ENCODE data around the gene SPSB4. TPM values are rescaled to one million over a fixed set of nuclear protein-coding genes. Genes with fewer than 3 reads are reported as not detected.

SPSB4 gene
- total and polyA plus RNA-seq, 9 donors, result 0.07 to 0.57 (median 0.12) TPM; not detected in 5

DNA sequence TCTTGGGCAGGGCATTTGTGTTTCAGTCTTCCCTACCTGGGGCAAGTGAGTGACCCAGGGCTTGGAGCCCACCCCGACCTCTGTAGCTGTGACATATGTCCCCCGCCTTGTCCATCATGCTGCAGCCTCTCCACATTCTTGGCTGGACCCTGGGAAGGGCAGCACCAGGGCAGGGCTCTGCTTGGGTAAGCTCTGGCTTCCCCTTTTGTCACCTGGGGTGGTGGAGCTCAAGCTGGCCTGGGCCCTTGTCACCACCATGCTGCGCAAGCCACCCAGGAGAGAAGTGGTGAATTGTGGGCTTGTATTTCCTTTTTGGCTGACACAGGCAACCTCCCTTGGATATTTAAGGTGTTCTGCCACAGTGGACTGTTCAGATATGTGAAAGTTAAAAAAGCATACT is 29.3 kb downstream of the SPSB4 start:
- intact Hi-C loops (cut with DNase I), result no loop called here
- H3K36me3 ChIP-seq, result no peaks in the 10 kb centered on the region
- H3K4me3 ChIP-seq, result no peak overlapping the region
- no peaks in the 10 kb centered on the region for H3K27me3 ChIP-seq
- TF ChIP-seq EP300 (IDR thresholded peaks at IDR 0.05) (no peak), POLR2A (IDR thresholded peaks at IDR 0.05) (no peak)
- TF ChIP-seq, protein P1, sequence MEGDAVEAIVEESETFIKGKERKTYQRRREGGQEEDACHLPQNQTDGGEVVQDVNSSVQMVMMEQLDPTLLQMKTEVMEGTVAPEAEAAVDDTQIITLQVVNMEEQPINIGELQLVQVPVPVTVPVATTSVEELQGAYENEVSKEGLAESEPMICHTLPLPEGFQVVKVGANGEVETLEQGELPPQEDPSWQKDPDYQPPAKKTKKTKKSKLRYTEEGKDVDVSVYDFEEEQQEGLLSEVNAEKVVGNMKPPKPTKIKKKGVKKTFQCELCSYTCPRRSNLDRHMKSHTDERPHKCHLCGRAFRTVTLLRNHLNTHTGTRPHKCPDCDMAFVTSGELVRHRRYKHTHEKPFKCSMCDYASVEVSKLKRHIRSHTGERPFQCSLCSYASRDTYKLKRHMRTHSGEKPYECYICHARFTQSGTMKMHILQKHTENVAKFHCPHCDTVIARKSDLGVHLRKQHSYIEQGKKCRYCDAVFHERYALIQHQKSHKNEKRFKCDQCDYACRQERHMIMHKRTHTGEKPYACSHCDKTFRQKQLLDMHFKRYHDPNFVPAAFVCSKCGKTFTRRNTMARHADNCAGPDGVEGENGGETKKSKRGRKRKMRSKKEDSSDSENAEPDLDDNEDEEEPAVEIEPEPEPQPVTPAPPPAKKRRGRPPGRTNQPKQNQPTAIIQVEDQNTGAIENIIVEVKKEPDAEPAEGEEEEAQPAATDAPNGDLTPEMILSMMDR (IDR thresholded peaks at IDR 0.05), result no peak
- DNase-seq, result no peak
- no peak overlapping the region for H3K27ac ChIP-seq
- 96 to 100% (median 96%) methylated on average over 3 of the region's 3 CpGs for WGBS, 3 donors
- H3K4me1 ChIP-seq (ENCODE audit: insufficient read depth), result peaks cover 5% of the 10 kb centered on the region
- H3K9me3 ChIP-seq, result no peaks in the 10 kb centered on the region

DNA sequence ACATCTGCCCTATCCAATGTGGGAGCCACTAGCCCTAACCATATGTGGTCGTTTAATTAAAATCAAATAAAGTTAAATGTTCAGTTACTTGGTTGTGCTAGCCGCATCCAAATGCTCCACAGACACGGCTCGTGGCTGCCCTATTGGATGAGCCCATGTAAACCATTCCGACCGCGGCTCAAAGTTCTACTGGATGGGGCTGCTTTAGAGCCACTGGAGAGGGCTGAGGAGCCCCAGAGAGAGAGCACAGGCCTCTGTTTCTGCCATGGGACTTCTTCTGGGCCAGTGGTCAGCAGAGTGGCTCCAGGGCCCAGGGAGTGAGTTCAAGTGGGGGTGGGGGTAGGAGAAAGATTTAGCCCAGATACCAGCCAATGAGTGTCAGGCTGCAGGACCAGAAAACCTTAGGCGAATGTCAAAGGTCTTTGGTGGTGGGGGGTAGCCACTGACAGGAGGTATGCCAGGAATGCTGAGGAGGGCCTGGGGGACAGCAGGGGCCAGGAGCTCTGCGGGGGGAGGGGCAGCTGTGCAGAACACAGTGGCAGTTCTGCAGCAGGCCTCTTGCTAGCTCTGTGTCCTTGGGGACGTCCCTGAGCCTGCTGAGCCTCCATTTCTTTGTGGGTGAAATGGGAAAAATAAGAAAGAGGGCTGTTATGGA is 30.1 kb downstream of the SPSB4 start:
- 82 to 90% (median 82%) methylated on average over 10 of the region's 10 CpGs for WGBS, 3 donors
- intact Hi-C loops (cut with DNase I), result no loop called here
- no peak for TF ChIP-seq EP300 (IDR thresholded peaks at IDR 0.05)
- TF ChIP-seq POLR2A (IDR thresholded peaks at IDR 0.05), result no peak
- TF ChIP-seq, protein P1 (IDR thresholded peaks at IDR 0.05), result no peak

DNA sequence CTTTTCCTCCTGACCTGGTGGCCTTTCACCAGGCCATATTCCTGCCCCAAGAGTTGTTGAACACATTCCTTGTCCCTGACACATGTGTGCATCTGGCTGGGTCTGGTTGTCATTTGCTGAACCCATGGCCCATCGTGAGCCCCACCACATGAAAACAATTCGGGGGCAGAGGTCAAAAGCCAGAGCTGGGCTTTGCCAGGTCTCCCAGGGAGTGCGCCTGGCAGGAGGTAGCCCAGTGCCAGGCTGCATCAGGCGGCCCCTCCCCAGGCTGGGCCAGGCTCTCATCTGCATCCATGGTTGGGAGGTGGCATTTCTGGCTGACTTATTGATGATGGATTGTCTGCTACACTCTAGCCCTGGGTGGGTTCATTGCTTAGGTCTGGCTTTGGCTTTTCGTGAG is 30.9 kb downstream of the SPSB4 start:
- Histone ChIP-seq H3K27me3 (no peaks in the 10 kb centered on the region), H3K9me3 (no peaks in the 10 kb centered on the region), H3K27ac (no peak overlapping the region), H3K4me1 (ENCODE audit: insufficient read depth) (peaks cover 3% of the 10 kb centered on the region), H3K36me3 (no peaks in the 10 kb centered on the region), H3K4me3 (no peak overlapping the region)
- DNase-seq, result no peak
- TF ChIP-seq EP300 (IDR thresholded peaks at IDR 0.05) (no peak), POLR2A (IDR thresholded peaks at IDR 0.05) (no peak)
- TF ChIP-seq, protein P1 (IDR thresholded peaks at IDR 0.05), result no peak
- intact Hi-C loops (cut with DNase I), result no loop called here
- 87 to 95% (median 88%) methylated on average over 5 of the region's 5 CpGs for WGBS, 3 donors

More for the DNA sequence above, 30.1 kb downstream of the SPSB4 start:
- Histone ChIP-seq H3K9me3 (no peaks in the 10 kb centered on the region), H3K4me1 (ENCODE audit: insufficient read depth) (peaks cover 5% of the 10 kb centered on the region), H3K27me3 (no peaks in the 10 kb centered on the region), H3K27ac (no peak overlapping the region), H3K4me3 (no peak overlapping the region), H3K36me3 (no peaks in the 10 kb centered on the region)
- no peak for DNase-seq

DNA sequence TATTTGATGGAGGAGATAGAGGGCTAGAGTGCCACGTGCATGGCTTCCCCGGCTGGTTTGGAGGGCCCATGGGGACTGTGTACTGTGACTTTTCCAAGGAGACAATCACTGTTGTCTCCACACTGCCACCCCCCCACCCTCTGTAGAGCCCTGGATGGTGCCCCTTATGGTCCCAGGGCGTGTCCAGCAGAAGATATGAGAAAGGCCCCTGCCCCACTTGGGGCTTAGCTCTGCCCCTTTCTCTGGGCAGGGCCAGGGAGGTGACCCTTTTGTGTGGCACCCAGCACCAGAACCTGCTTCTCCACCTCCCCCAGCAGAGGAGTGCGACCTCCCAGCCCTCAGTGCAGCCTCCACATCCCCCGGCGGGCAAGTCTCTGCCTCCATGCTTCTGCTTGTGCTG is 32.1 kb downstream of the SPSB4 start:
- H3K27me3 ChIP-seq, result no peaks in the 10 kb centered on the region
- no peak overlapping the region for H3K27ac ChIP-seq
- TF ChIP-seq, protein P1 (IDR thresholded peaks at IDR 0.05), result no peak
- no peak for TF ChIP-seq EP300 (IDR thresholded peaks at IDR 0.05)
- no peak for TF ChIP-seq POLR2A (IDR thresholded peaks at IDR 0.05)
- H3K9me3 ChIP-seq, result no peaks in the 10 kb centered on the region
- no peaks in the 10 kb centered on the region for H3K4me1 ChIP-seq (ENCODE audit: insufficient read depth)
- no peaks in the 10 kb centered on the region for H3K36me3 ChIP-seq
- 92 to 96% (median 92%) methylated on average over 6 of the region's 6 CpGs for WGBS, 3 donors
- intact Hi-C loops (cut with DNase I), result no loop called here
- no peak for DNase-seq
- H3K4me3 ChIP-seq, result no peak overlapping the region

Measured in ovary (tissue), 9 donors.